ENCODE results near the gene WDR36. TPM values are rescaled to one million over a fixed set of nuclear protein-coding genes. Genes with fewer than 3 reads are reported as not detected.

WDR36 gene
- total and polyA plus RNA-seq, 10 of the 15 experiments (the other 5 are each of a cell fraction or from before 2014, with no cell fraction given) = 13.3 to 61.8 (median 47.0) TPM

DNA sequence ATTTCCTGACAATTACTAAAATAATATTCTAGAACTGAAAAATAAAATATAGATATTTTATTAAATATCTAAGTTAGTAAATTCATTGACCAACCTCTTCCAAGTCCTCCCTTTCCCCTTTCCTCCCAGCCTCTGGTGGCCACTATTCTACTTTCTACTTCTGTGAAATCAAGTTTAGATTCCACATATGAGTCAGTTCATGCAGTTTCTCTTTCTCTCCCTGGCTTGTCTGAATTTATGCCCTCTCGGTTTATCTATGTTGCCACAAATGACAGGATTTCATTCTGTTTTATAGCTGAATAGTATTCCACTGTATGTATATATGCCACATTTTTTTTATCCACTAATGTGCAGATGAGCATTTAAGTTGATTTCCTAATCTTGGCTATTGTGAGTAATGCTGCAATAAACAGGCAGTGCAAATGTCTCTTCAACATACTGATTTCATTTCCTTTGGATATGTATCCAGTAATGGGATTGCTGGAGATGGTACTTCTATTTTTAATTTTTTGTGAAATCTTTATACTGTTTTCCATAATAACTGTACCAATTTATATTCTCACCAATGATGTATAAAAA is 52.3 kb downstream of the WDR36 start (continued):
- no peak for TF ChIP-seq E2F8 (IDR thresholded peaks at IDR 0.05; ENCODE audit: low read depth, partially characterized antibody)

- CTCF ChIA-PET = interaction anchor here (1.1 to 1.2 kb wide), 2 partner anchors 11 to 138 kb away, joined by 4 to 5 read pairs; no protein-coding TSS in a partner anchor
- no TSS peak for BruUV-seq (replicated peaks)
- no peak for ATAC-seq
- no peak for TF ChIP-seq HDGF (IDR thresholded peaks at IDR 0.05)
- no peak for TF ChIP-seq TARDBP (IDR thresholded peaks at IDR 0.05; ENCODE audit: borderline replicate concordance)
- TF ChIP-seq MYB (IDR thresholded peaks at IDR 0.05; ENCODE audit: borderline replicate concordance, low read depth, low read length) = no peak
- TF ChIP-seq ATF7 (IDR thresholded peaks at IDR 0.05; ENCODE audit: low read depth) = no peak
- no peak for TF ChIP-seq PRDM15 (CRISPR knock-in tag; IDR thresholded peaks at IDR 0.05)
- no peak for TF ChIP-seq SPI1 (IDR thresholded peaks at IDR 0.05; ENCODE audit: borderline replicate concordance, insufficient read depth, low read depth, low read length)
- TF ChIP-seq, protein P1, sequence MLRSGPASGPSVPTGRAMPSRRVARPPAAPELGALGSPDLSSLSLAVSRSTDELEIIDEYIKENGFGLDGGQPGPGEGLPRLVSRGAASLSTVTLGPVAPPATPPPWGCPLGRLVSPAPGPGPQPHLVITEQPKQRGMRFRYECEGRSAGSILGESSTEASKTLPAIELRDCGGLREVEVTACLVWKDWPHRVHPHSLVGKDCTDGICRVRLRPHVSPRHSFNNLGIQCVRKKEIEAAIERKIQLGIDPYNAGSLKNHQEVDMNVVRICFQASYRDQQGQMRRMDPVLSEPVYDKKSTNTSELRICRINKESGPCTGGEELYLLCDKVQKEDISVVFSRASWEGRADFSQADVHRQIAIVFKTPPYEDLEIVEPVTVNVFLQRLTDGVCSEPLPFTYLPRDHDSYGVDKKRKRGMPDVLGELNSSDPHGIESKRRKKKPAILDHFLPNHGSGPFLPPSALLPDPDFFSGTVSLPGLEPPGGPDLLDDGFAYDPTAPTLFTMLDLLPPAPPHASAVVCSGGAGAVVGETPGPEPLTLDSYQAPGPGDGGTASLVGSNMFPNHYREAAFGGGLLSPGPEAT (IDR thresholded peaks at IDR 0.05; ENCODE audit: low read depth) = no peak
- TF ChIP-seq PAX5 (IDR thresholded peaks at IDR 0.05; ENCODE audit: borderline replicate concordance, low read depth, low read length) = no peak
- TF ChIP-seq POLR2AphosphoS5 (IDR thresholded peaks at IDR 0.05; ENCODE audit: low read length) = no peak
- no peak for TF ChIP-seq E2F8 (IDR thresholded peaks at IDR 0.05; ENCODE audit: low read depth, partially characterized antibody)
Observed at GRCh38 chr5:111146053-111146452, 53.9 kb downstream of the WDR36 start.

More at GRCh38 chr5:111146053-111146452, 53.9 kb downstream of the WDR36 start:
- in situ Hi-C loops (cut with MboI) (no loop called here), intact Hi-C loops (cut with micrococcal nuclease; ENCODE audit: unreplicated experiment) (no loop called here)
- SMC1A ChIA-PET (ENCODE audit: uncharacterized antibody, unreplicated experiment) = no interaction called here
- H3K27me3 ChIP-seq (replicated peaks in 1 of 2; ENCODE audit: control insufficient read depth in 2 of 2, insufficient read depth in 2 of 2, low read length in 1 of 2) = no peaks in the 10 kb centered on the region
- POLR2A ChIA-PET = no interaction called here
- FAIRE-seq (no peak), DNase-seq (ENCODE audit: low read depth, low spot score) (no peak)
- H3K9ac ChIP-seq (ENCODE audit: control insufficient read depth, insufficient read depth, low read length) = no peak overlapping the region
- 86% methylated on average over 2 of the region's 2 CpGs for WGBS (ENCODE audit: insufficient coverage, insufficient replicate concordance, low lambda C conversion rate, missing lambda C conversion rate)
- no peaks in the 10 kb centered on the region for H4K20me1 ChIP-seq (ENCODE audit: control insufficient read depth, insufficient read depth)
- H3K9me3 ChIP-seq (replicated peaks; ENCODE audit: control insufficient read depth, insufficient read depth, low read length) = no peaks in the 10 kb centered on the region
- H3K79me2 ChIP-seq (ENCODE audit: control insufficient read depth, insufficient read depth, low read length) = no peaks in the 10 kb centered on the region
- H3K4me1 ChIP-seq (ENCODE audit: control insufficient read depth, insufficient read depth, low read length) = peaks cover 9% of the 10 kb centered on the region
- RAD21 ChIA-PET (ENCODE audit: unreplicated experiment) = no interaction called here
- H3K27ac ChIP-seq (ENCODE audit: control insufficient read depth, insufficient read depth) = no peak overlapping the region
- H2AFZ ChIP-seq (ENCODE audit: control insufficient read depth, low read depth, low read length) = no peak overlapping the region
- no peak overlapping the region for H3K4me2 ChIP-seq (ENCODE audit: control insufficient read depth, insufficient read depth)
- no peaks in the 10 kb centered on the region for H3K36me3 ChIP-seq (ENCODE audit: control insufficient read depth in 2 of 2, insufficient read depth in 2 of 2, low read length in 1 of 2)
- no peak overlapping the region for H3K4me3 ChIP-seq

All from GM12878 (cell line).